ENCODE results near the gene FAM240A. TPM values are rescaled to one million over a fixed set of nuclear protein-coding genes. Genes with fewer than 3 reads are reported as not detected.

The FAM240A gene
- total RNA-seq, 1 donor = 0.36 TPM

- H3K4me2 ChIP-seq (ENCODE audit: insufficient read depth, low read length) = peak within 1 kb of the TSS; percentile 70
- peak; percentile 87 for DNase-seq (ENCODE audit: insufficient read length, low spot score, missing footprints)
- H3K4me3 ChIP-seq (ENCODE audit: insufficient read depth, low read length) = peak within 1 kb of the TSS; percentile 73
- no peak for TF ChIP-seq CTCF (IDR thresholded peaks at IDR 0.05; ENCODE audit: extremely low read depth, low read depth, low read length)
- no peaks in the 10 kb centered on the region for H4K20me1 ChIP-seq (ENCODE audit: insufficient read depth, low read length)
- no peaks in the 10 kb centered on the region for H3K9me3 ChIP-seq (ENCODE audit: low read depth, low read length)
- peak within 1 kb of the TSS; percentile 85 for H2AFZ ChIP-seq (ENCODE audit: low read length)
- H3K79me2 ChIP-seq (ENCODE audit: insufficient read depth, low read length) = no peaks in the 10 kb centered on the region
- no peaks in the 10 kb centered on the region for H3K27me3 ChIP-seq (ENCODE audit: insufficient read depth, low read length)
- H3K4me1 ChIP-seq (ENCODE audit: insufficient read depth, low read length) = peaks cover 9% of the 10 kb centered on the region
- H3K36me3 ChIP-seq (ENCODE audit: insufficient read depth, low read length) = no peaks in the 10 kb centered on the region
- no peak within 1 kb of the TSS for H3K27ac ChIP-seq (ENCODE audit: low read depth, low read length)
Observed at GRCh38 chr3:46566040-46566641, 46.2 kb upstream of the FAM240A start, which contains the start of gene LRRC2. Gene LRRC2, minus strand, starts transcription at chr3:46566302. Its CDS starts 14,711 bp downstream, at chr3:46551591.

GRCh38 chr3:46571684-46572083 is 40.6 kb upstream of the FAM240A start:
- Histone ChIP-seq H3K27me3 (ENCODE audit: insufficient read depth, low read length) (peaks cover 15% of the 10 kb centered on the region), H4K20me1 (ENCODE audit: insufficient read depth, low read length) (no peaks in the 10 kb centered on the region), H3K4me2 (ENCODE audit: insufficient read depth, low read length) (no peak overlapping the region), H3K4me1 (ENCODE audit: insufficient read depth, low read length) (peaks cover under 1% of the 10 kb centered on the region), H3K4me3 (ENCODE audit: insufficient read depth, low read length) (no peak overlapping the region), H2AFZ (ENCODE audit: low read length) (no peak overlapping the region), H3K9me3 (ENCODE audit: low read depth, low read length) (no peaks in the 10 kb centered on the region), H3K36me3 (ENCODE audit: insufficient read depth, low read length) (no peaks in the 10 kb centered on the region), H3K27ac (ENCODE audit: low read depth, low read length) (no peak overlapping the region), H3K79me2 (ENCODE audit: insufficient read depth, low read length) (no peaks in the 10 kb centered on the region)
- DNase-seq (ENCODE audit: insufficient read length, low spot score, missing footprints) = peak; percentile 35
- no peak for TF ChIP-seq CTCF (IDR thresholded peaks at IDR 0.05; ENCODE audit: extremely low read depth, low read depth, low read length)

- Histone ChIP-seq H3K27ac (ENCODE audit: low read depth, low read length) (no peak overlapping the region), H3K36me3 (ENCODE audit: insufficient read depth, low read length) (no peaks in the 10 kb centered on the region), H3K9me3 (ENCODE audit: low read depth, low read length) (no peaks in the 10 kb centered on the region), H3K79me2 (ENCODE audit: insufficient read depth, low read length) (no peaks in the 10 kb centered on the region), H3K4me3 (ENCODE audit: insufficient read depth, low read length) (no peak overlapping the region), H3K27me3 (ENCODE audit: insufficient read depth, low read length) (peaks cover 21% of the 10 kb centered on the region), H3K4me1 (ENCODE audit: insufficient read depth, low read length) (no peaks in the 10 kb centered on the region), H4K20me1 (ENCODE audit: insufficient read depth, low read length) (no peaks in the 10 kb centered on the region), H3K4me2 (ENCODE audit: insufficient read depth, low read length) (no peak overlapping the region), H2AFZ (ENCODE audit: low read length) (no peak overlapping the region)
- no peak for TF ChIP-seq CTCF (IDR thresholded peaks at IDR 0.05; ENCODE audit: extremely low read depth, low read depth, low read length)
- DNase-seq (ENCODE audit: insufficient read length, low spot score, missing footprints) = no peak
Observed at GRCh38 chr3:46573701-46574100, 38.6 kb upstream of the FAM240A start.

GRCh38 chr3:46574243-46574646 is 38.1 kb upstream of the FAM240A start:
- TF ChIP-seq CTCF (IDR thresholded peaks at IDR 0.05; ENCODE audit: extremely low read depth, low read depth, low read length) = no peak
- H3K9me3 ChIP-seq (ENCODE audit: low read depth, low read length) = no peaks in the 10 kb centered on the region

More at GRCh38 chr3:46574243-46574646, 38.1 kb upstream of the FAM240A start:
- no peak for DNase-seq (ENCODE audit: insufficient read length, low spot score, missing footprints)
- Histone ChIP-seq H3K79me2 (ENCODE audit: insufficient read depth, low read length) (no peaks in the 10 kb centered on the region), H3K27ac (ENCODE audit: low read depth, low read length) (no peak overlapping the region), H3K27me3 (ENCODE audit: insufficient read depth, low read length) (peaks cover 27% of the 10 kb centered on the region), H3K4me3 (ENCODE audit: insufficient read depth, low read length) (no peak overlapping the region), H3K36me3 (ENCODE audit: insufficient read depth, low read length) (no peaks in the 10 kb centered on the region), H4K20me1 (ENCODE audit: insufficient read depth, low read length) (no peaks in the 10 kb centered on the region), H3K4me2 (ENCODE audit: insufficient read depth, low read length) (no peak overlapping the region), H2AFZ (ENCODE audit: low read length) (no peak overlapping the region), H3K4me1 (ENCODE audit: insufficient read depth, low read length) (no peaks in the 10 kb centered on the region)
